ENCODE data around the gene DNAJB11. TPM values are rescaled to one million over a fixed set of nuclear protein-coding genes. Genes with fewer than 3 reads are reported as not detected.

Gene DNAJB11
- total RNA-seq, 1 donor from 2014 or later, result 60.7 TPM

GRCh38 chr3:186594591-186595113 is 24.1 kb downstream of the DNAJB11 start:
- DNase-seq (ENCODE audit: low read depth in 2 of 2), result no peak

- no peak for DNase-seq (ENCODE audit: low read depth in 2 of 2)
These were observed 26.2 kb downstream of the DNAJB11 start for GRCh38 chr3:186596568-186597287.

- DNase-seq (ENCODE audit: low read depth in 2 of 2), result no peak
These were observed 27.7 kb downstream of the DNAJB11 start for GRCh38 chr3:186598108-186598784.

DNA sequence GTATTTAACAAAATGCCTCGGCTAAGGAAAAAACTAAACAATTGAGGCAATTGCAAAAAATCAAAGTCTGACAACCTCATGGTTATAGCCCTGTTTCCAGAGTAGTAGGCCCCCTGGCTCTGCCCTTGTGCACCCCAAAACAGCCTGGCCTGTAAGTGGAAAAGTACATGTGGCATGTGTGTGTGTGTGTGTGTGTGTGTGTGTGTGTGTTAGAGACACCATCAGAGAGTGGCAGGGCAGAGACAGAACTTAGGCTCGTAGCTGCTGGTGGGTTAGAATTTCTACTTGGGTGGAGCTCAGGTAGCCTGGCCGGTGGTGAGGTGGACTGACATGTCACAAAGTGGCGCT is 28.2 kb downstream of the DNAJB11 start:
- no peak for DNase-seq (ENCODE audit: low read depth in 2 of 2)

- DNase-seq (ENCODE audit: low read depth in 2 of 2), result no peak
These were observed 28.7 kb downstream of the DNAJB11 start for GRCh38 chr3:186599142-186599784.

DNA sequence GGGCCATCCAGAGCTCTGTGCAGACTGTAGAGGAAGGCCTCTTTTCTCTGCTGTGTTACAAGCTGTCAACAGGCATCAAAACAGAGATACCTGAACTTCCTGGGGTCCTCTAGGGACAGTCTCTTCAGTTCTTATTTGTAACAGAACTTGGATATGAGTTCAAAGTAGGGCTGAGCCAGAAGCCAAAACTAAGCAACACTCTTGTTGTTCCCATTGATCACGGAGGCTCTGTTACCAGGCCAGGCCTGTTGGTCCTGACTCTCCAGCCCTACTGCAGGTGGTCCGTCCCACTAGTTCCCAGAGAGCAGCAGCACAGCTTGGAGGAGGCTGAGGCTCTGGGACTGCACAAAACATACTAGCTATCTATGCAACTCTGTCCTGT is 29.3 kb downstream of the DNAJB11 start:
- DNase-seq (ENCODE audit: low read depth in 2 of 2), result no peak

GRCh38 chr3:186600896-186601295 is 30.4 kb downstream of the DNAJB11 start:
- DNase-seq (ENCODE audit: low read depth in 2 of 2), result no peak

DNA sequence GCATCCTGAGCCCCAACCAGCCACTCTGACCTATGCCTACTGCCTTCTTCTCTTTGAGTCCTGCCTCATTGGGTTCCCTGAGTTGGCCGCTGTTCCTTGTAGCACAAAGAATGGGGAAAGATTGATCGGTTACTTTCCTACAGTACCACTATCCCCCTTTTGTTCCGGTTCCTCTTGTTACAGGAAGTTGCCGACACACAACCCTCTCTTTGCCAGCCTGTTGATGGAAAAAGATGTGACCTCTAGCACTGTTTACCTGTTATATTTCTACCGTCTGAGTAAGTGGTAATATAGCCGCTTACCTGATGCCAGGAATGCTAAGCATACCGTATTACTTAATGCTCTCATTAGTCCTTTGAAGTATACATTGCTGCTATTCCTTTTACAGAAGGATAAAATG is 32.6 kb downstream of the DNAJB11 start:
- no peak for DNase-seq (ENCODE audit: low read depth in 2 of 2)

DNA sequence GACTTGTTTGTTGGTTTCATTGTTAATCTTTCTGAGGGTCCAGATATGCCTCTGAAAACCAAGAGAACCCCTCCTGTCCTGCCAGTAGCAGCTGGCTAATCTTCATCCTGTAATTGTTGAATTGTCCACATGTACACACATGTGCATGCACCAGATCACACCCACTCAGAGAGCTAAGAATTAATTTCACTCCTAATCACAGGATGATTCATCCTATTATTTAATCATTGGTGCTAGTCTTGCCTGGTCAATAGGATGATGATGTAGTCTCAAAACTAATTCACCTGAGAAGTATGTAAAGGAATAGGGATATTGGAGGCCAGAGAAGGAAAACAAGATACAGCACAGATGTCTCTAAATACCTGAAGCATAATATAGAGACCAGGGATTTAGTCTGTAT is 34.6 kb downstream of the DNAJB11 start:
- no peak for DNase-seq (ENCODE audit: low read depth in 2 of 2)

DNA sequence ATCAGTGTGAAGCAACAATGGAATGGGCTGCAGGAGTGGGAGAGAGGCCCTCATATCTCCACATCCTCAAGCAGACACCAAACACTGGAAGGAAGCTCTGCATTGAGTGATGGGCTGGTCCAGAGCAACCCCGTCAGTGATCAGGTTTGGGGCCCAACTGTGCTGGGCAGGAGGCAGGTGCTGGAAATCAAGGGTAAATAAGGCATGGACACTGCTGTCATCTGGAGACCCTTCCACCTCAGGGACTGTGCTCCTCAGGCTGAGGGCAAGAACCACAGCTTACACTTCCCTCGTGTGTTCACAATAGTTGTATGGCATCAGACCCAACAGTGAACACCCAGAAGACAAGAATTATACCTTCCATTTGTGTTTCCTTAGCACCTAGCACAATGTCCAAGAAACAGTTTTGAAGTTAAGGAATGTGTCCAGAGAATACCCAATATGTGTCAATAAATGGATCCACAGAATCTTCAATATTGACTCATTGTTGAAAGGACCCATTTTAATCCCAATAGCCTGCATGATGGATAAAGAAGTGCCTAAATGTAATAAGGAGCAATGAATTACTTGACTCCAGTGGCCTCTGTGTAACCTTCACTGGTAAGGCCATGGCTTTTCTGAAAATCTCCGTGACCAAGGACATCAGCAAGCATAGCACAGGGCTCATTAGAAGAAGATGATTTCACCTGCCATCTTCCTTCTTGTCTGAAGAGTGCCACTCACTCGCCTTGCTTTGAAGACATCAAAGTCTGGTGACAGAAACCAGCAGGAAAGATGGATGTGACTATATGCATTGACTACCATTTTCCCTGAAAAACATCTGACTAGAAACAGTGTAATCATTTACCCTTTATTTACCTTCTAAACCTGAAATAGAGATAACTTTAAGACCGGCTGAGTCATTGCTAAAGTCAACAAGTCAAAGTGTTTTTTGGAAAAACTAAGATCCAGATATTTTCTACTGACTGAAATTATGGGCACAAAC is 35.3 kb downstream of the DNAJB11 start:
- no peak for DNase-seq (ENCODE audit: low read depth in 2 of 2)

DNA sequence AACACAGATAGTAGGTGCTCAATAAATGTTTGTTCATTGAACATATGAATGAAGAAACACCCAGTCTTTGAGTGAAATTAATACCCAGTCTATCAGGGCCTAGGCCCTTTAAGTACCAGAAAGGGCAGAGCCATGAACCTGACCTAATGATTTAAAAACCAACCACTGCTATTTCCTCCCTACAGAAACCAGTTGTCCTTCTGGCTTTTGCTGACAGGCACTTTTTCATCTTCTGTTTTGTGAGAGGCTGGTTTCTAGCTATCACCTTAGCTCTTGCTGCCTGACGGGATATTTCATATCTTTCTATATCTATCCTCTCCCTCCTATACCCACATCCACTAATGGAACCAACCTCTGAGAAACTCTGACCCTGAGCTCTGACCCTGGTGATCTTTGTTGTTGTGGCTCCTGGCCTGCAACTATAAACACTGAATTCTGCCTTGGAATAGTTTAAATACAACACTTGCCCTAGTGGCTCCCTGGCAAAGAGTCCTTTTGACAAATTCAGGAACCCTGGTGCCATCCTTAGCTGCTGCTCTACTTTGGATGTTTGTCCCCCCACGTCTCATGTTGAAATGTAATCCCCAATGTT is 38.2 kb downstream of the DNAJB11 start:
- DNase-seq (ENCODE audit: low read depth in 2 of 2), result no peak

GRCh38 chr3:186609247-186609868 is 38.8 kb downstream of the DNAJB11 start:
- peak in 1 of 2 donors; percentile 36 for DNase-seq (ENCODE audit: low read depth in 2 of 2)

DNA sequence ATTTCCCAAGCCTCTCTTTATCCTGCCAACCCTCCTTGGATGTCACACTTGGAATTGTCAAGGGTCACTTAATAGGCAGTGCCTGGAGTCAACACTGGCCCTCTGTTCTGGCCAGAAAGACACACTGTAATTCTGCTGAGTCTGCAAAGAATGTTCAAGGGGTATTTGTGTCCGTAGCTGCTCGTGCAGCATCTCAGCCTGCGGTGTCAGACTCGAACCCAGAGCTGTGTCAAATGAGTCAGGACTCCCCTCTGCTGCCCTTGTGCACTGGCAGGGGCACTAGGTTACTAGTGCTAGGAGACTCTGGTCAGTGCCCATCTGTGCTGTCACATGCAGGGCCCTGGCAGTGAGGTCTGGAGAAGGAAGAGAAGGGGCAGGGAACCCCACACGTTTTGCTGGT is 41.5 kb downstream of the DNAJB11 start:
- no peak for DNase-seq (ENCODE audit: low read depth in 2 of 2)

GRCh38 chr3:186612721-186613636 is 42.5 kb downstream of the DNAJB11 start, which contains the start of gene AHSG:
AHSG (plus strand) TSS chr3:186613060; CDS start chr3:186613142, 82 bp downstream.
- no peak for DNase-seq (ENCODE audit: low read depth in 2 of 2)

- peak in 1 of 2 donors; percentile 24 for DNase-seq (ENCODE audit: low read depth in 2 of 2)
These were observed 43.2 kb downstream of the DNAJB11 start for GRCh38 chr3:186613637-186614265.

DNA sequence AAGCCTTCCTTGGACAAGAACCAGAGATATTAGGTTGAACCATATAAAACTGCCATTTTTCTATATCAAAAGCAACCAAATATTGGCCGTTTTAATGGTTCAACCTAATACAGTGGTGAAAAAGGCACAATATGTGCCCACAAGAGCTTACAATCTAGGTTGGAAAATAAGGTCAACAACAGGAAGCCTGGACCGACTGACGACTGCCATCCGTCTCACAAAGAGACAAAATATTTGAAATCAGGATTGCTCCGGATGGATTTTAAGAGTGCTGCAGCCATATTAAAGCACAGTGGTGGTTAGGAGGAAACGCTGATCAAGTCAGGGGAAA is 43.7 kb downstream of the DNAJB11 start:
- DNase-seq (ENCODE audit: low read depth in 2 of 2), result peak; percentile 7 to 49

DNA sequence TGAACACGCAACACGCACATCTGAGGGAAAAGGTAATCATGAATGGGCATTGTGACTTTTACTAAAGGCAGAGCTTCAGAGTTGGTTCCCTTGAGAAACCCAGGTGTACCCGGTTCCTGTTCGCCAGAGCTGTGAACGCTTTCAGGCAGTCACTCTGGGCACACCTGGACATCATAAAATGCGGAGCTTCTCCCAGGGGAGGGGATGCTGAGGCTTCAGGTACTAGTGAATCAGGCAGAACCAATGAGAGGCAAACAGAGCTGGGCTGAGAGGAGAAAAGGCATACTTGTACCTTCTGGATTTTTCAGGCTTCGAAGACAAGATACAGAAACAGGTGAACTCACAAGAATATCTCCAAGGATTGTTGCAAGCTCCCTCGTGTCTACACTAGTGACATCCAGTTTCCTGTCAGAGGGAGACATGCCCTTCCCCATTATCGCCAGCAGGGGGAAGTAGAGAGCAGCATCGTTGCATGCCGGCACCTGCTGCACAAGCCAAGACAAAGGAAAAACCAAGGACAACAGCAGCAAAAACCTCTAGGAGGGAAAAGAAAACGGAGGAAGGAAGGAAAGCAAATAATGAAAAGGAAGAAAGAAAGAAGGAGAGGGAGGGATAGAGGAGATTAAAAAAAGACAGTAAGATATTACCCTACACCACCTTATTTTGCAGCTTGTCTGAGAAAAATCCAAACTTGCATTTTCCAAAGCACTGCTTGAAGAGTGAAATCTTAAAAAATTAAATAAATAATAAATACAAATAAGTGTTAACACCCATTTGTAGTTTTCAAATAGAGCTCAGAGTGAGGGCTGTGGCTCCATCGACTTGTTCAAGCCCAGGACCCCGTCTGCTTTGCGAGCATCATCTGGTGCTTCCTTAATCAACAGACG is 44.3 kb downstream of the DNAJB11 start:
- DNase-seq (ENCODE audit: low read depth in 2 of 2), result peak; percentile 73

- DNase-seq (ENCODE audit: low read depth in 2 of 2), result no peak
These were observed 45.7 kb downstream of the DNAJB11 start for GRCh38 chr3:186616299-186616617.
